ENCODE data around the gene PHF2.

DNA sequence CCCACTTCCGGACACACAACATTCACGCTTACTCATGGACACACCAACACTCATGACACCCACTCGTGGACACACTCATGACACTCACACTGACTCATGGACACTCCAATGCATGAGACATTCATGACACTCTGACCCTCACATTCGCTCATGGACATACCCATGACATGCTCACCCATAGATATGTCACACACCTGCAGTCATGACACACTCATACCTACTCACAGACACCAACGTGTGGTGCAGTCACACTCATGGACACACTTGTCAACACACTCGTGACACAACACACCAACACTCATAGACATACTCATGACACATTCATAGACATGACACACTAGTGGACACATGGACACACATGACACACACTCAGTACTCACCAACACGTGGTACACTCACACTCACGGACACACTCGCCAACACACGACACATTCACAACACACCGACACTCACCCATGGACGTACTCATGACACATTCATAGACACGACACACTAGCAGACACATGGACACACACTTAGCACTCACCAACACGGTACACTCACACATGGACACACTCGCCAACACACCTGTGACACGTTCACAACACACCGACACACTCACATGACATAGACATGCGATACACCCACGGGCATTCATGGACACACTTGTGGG, 73.4 kb downstream of the PHF2 start:
- TF ChIP-seq, protein P1, sequence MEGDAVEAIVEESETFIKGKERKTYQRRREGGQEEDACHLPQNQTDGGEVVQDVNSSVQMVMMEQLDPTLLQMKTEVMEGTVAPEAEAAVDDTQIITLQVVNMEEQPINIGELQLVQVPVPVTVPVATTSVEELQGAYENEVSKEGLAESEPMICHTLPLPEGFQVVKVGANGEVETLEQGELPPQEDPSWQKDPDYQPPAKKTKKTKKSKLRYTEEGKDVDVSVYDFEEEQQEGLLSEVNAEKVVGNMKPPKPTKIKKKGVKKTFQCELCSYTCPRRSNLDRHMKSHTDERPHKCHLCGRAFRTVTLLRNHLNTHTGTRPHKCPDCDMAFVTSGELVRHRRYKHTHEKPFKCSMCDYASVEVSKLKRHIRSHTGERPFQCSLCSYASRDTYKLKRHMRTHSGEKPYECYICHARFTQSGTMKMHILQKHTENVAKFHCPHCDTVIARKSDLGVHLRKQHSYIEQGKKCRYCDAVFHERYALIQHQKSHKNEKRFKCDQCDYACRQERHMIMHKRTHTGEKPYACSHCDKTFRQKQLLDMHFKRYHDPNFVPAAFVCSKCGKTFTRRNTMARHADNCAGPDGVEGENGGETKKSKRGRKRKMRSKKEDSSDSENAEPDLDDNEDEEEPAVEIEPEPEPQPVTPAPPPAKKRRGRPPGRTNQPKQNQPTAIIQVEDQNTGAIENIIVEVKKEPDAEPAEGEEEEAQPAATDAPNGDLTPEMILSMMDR (IDR thresholded peaks at IDR 0.05): no peak
- TF ChIP-seq POLR2A (IDR thresholded peaks at IDR 0.05): no peak

All from body of pancreas (tissue), 4 donors.